ENCODE measurements around the gene SUOX.
"Not testable (repeated sequence)": the region's sequence is repeated elsewhere in the genome, so short reads cannot be mapped to it uniquely, and the experiment has no call there.

The SUOX gene

GRCh38 chr12:55972911-55973598 lies 24.0 kb upstream of the SUOX start:
- DNase-seq (ENCODE audit: extremely low read depth, low read depth), result no peak

GRCh38 chr12:55973599-55974307 lies 23.3 kb upstream of the SUOX start, which contains the start of gene RAB5B:
TSS of gene RAB5B (plus strand) at chr12:55974078. CDS start at chr12:55986961, 12,883 bp downstream.
- DNase-seq (ENCODE audit: extremely low read depth, low read depth), result peak; percentile 100
- TF ChIP-seq CTCF (IDR thresholded peaks at IDR 0.05; ENCODE audit: low read depth, low read length), result no peak

More at GRCh38 chr12:55972911-55973598, 24.0 kb upstream of the SUOX start:
- no peak for TF ChIP-seq CTCF (IDR thresholded peaks at IDR 0.05; ENCODE audit: low read depth, low read length)

GRCh38 chr12:55974308-55974730 lies 22.8 kb upstream of the SUOX start:
- DNase-seq (ENCODE audit: extremely low read depth, low read depth), result no peak
- no peak for TF ChIP-seq CTCF (IDR thresholded peaks at IDR 0.05; ENCODE audit: low read depth, low read length)

GRCh38 chr12:55978393-55978792 lies 18.7 kb upstream of the SUOX start:
- no peak for TF ChIP-seq CTCF (IDR thresholded peaks at IDR 0.05; ENCODE audit: low read depth, low read length)
- no peak for DNase-seq (ENCODE audit: extremely low read depth, low read depth)

GRCh38 chr12:55979069-55979468 lies 18.0 kb upstream of the SUOX start:
- TF ChIP-seq CTCF (IDR thresholded peaks at IDR 0.05; ENCODE audit: low read depth, low read length), result no peak
- DNase-seq (ENCODE audit: extremely low read depth, low read depth), result no peak

GRCh38 chr12:55981882-55982281 lies 15.2 kb upstream of the SUOX start:
- DNase-seq (ENCODE audit: extremely low read depth, low read depth), result not testable (repeated sequence)

GRCh38 chr12:55982319-55982936 lies 14.6 kb upstream of the SUOX start:
- DNase-seq (ENCODE audit: extremely low read depth, low read depth), result no peak
- TF ChIP-seq CTCF (IDR thresholded peaks at IDR 0.05; ENCODE audit: low read depth, low read length), result no peak

Measured in AG09319 (cell line).